Measurements from ENCODE around the gene SLAMF7.

GRCh38 chr1:160776178-160776577 is 37.1 kb downstream of the SLAMF7 start:
- TF ChIP-seq CEBPZ (IDR thresholded peaks at IDR 0.05; ENCODE audit: low read depth, low read length) (no peak), HCFC1 (IDR thresholded peaks at IDR 0.05; ENCODE audit: low read length) (no peak), SIX5 (IDR thresholded peaks at IDR 0.05; ENCODE audit: low read depth, low read length, severe bottlenecking) (no peak), POLR2AphosphoS5 (IDR thresholded peaks at IDR 0.05; ENCODE audit: low read length) (no peak), EZH2 (IDR thresholded peaks at IDR 0.05; ENCODE audit: borderline replicate concordance, control insufficient read depth, low read depth, low read length) (no peak), FOXM1 (IDR thresholded peaks at IDR 0.05; ENCODE audit: low read depth, low read length) (no peak), ATF3 (IDR thresholded peaks at IDR 0.05; ENCODE audit: borderline replicate concordance, extremely low read depth, low read depth, low read length) (no peak), TAF1 (IDR thresholded peaks at IDR 0.05; ENCODE audit: borderline replicate concordance, low read depth, low read length) (no peak), E4F1 (IDR thresholded peaks at IDR 0.05; ENCODE audit: borderline replicate concordance, partially characterized antibody) (no peak)
- TF ChIP-seq, protein P1, sequence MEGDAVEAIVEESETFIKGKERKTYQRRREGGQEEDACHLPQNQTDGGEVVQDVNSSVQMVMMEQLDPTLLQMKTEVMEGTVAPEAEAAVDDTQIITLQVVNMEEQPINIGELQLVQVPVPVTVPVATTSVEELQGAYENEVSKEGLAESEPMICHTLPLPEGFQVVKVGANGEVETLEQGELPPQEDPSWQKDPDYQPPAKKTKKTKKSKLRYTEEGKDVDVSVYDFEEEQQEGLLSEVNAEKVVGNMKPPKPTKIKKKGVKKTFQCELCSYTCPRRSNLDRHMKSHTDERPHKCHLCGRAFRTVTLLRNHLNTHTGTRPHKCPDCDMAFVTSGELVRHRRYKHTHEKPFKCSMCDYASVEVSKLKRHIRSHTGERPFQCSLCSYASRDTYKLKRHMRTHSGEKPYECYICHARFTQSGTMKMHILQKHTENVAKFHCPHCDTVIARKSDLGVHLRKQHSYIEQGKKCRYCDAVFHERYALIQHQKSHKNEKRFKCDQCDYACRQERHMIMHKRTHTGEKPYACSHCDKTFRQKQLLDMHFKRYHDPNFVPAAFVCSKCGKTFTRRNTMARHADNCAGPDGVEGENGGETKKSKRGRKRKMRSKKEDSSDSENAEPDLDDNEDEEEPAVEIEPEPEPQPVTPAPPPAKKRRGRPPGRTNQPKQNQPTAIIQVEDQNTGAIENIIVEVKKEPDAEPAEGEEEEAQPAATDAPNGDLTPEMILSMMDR (IDR thresholded peaks at IDR 0.05 in 2 of 3, conservative IDR thresholded peaks at IDR 0.05 in 1 of 3; ENCODE audit: control insufficient read depth in 2 of 3, extremely low read depth in 1 of 3, insufficient read depth in 1 of 3, low read depth in 3 of 3, low read length in 3 of 3) = no peak
- TF ChIP-seq, protein P2, sequence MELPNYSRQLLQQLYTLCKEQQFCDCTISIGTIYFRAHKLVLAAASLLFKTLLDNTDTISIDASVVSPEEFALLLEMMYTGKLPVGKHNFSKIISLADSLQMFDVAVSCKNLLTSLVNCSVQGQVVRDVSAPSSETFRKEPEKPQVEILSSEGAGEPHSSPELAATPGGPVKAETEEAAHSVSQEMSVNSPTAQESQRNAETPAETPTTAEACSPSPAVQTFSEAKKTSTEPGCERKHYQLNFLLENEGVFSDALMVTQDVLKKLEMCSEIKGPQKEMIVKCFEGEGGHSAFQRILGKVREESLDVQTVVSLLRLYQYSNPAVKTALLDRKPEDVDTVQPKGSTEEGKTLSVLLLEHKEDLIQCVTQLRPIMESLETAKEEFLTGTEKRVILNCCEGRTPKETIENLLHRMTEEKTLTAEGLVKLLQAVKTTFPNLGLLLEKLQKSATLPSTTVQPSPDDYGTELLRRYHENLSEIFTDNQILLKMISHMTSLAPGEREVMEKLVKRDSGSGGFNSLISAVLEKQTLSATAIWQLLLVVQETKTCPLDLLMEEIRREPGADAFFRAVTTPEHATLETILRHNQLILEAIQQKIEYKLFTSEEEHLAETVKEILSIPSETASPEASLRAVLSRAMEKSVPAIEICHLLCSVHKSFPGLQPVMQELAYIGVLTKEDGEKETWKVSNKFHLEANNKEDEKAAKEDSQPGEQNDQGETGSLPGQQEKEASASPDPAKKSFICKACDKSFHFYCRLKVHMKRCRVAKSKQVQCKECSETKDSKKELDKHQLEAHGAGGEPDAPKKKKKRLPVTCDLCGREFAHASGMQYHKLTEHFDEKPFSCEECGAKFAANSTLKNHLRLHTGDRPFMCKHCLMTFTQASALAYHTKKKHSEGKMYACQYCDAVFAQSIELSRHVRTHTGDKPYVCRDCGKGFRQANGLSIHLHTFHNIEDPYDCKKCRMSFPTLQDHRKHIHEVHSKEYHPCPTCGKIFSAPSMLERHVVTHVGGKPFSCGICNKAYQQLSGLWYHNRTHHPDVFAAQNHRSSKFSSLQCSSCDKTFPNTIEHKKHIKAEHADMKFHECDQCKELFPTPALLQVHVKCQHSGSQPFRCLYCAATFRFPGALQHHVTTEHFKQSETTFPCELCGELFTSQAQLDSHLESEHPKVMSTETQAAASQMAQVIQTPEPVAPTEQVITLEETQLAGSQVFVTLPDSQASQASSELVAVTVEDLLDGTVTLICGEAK (IDR thresholded peaks at IDR 0.05; ENCODE audit: borderline replicate concordance) = no peak

Measured in GM12878 (cell line).